ENCODE results near the gene RGL1. TPM values are rescaled to one million over a fixed set of nuclear protein-coding genes. Genes with fewer than 3 reads are reported as not detected.

The RGL1 gene
- total and polyA plus RNA-seq, 2 donors (not counting 3 experiments of a cell fraction or from before 2014, with no cell fraction given), result 19.8 to 35.3 TPM

DNA sequence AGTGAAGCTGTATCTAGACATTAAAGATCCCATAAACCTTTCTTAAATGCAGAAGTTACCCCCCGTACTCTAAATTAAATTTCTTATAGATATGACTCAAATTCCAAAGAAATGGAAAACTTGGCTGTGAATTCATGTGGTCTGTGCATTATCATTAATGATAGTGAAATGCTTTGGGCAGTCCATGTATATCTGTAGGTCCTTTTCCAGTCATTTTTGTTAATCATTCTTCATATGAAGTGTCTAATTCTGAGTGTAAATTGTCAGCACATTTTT lies 89.3 kb downstream of the RGL1 start:
- Histone ChIP-seq H2AFZ (ENCODE audit: low read depth, low read length) (no peak overlapping the region), H3K9me3 (replicated peaks; ENCODE audit: control insufficient read depth, insufficient read depth, low read length) (no peaks in the 10 kb centered on the region), H3K27ac (ENCODE audit: insufficient read depth, low read depth, low read length) (no peak overlapping the region), H3K4me3 (replicated peaks in 1 of 3; ENCODE audit: insufficient read depth in 1 of 3, low read depth in 1 of 3, low read length in 3 of 3) (no peak overlapping the region), H3K4me1 (ENCODE audit: control insufficient read depth, extremely low read depth, insufficient read depth, low read length) (peaks cover 5% of the 10 kb centered on the region), H3K27me3 (ENCODE audit: control insufficient read depth in 2 of 2, insufficient read depth in 2 of 2, low read length in 2 of 2) (no peaks in the 10 kb centered on the region), H3K36me3 (ENCODE audit: control insufficient read depth in 2 of 2, extremely low read depth in 1 of 2, insufficient read depth in 2 of 2, low read length in 2 of 2) (peaks cover 11 to 14% of the 10 kb centered on the region in 2 experiments), H3K79me2 (ENCODE audit: control insufficient read depth, insufficient read depth, low read length) (no peaks in the 10 kb centered on the region), H3K9me1 (replicated peaks; ENCODE audit: control insufficient read depth, extremely low read depth, insufficient read depth, low read length) (no peaks in the 10 kb centered on the region), H3K9ac (replicated peaks; ENCODE audit: extremely low read depth, insufficient read depth, low read length) (no peak overlapping the region), H4K20me1 (replicated peaks; ENCODE audit: control insufficient read depth, extremely low read depth, insufficient read depth, low read length) (no peaks in the 10 kb centered on the region), H3K4me2 (ENCODE audit: insufficient read depth, low read length) (no peak overlapping the region)
- no TSS peak for BruUV-seq (replicated peaks)
- TF ChIP-seq, protein P1, sequence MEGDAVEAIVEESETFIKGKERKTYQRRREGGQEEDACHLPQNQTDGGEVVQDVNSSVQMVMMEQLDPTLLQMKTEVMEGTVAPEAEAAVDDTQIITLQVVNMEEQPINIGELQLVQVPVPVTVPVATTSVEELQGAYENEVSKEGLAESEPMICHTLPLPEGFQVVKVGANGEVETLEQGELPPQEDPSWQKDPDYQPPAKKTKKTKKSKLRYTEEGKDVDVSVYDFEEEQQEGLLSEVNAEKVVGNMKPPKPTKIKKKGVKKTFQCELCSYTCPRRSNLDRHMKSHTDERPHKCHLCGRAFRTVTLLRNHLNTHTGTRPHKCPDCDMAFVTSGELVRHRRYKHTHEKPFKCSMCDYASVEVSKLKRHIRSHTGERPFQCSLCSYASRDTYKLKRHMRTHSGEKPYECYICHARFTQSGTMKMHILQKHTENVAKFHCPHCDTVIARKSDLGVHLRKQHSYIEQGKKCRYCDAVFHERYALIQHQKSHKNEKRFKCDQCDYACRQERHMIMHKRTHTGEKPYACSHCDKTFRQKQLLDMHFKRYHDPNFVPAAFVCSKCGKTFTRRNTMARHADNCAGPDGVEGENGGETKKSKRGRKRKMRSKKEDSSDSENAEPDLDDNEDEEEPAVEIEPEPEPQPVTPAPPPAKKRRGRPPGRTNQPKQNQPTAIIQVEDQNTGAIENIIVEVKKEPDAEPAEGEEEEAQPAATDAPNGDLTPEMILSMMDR (IDR thresholded peaks at IDR 0.05; ENCODE audit: extremely low read depth in 1 of 2, insufficient read depth in 1 of 2, low read depth in 1 of 2, low read length in 2 of 2), result no peak
- TF ChIP-seq, protein P2, sequence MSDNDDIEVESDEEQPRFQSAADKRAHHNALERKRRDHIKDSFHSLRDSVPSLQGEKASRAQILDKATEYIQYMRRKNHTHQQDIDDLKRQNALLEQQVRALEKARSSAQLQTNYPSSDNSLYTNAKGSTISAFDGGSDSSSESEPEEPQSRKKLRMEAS (IDR thresholded peaks at IDR 0.05; ENCODE audit: insufficient read depth, insufficient read length), result no peak
- TF ChIP-seq MYC (IDR thresholded peaks at IDR 0.05; ENCODE audit: low read depth, low read length) (no peak), FOS (IDR thresholded peaks at IDR 0.05; ENCODE audit: borderline replicate concordance, insufficient read depth, low read length) (no peak)
- dilution Hi-C loops (cut with MboI; ENCODE audit: extremely low pct_ligation_motif_present, low sequenced_read_pairs) (no loop called here), intact Hi-C loops (cut with micrococcal nuclease) (no loop called here)
- DNase-seq (ENCODE audit: low read depth, low spot score) (no peak), FAIRE-seq (no peak)
- ChIA-PET POLR2A (no interaction called here), CTCF (no interaction called here)

DNA sequence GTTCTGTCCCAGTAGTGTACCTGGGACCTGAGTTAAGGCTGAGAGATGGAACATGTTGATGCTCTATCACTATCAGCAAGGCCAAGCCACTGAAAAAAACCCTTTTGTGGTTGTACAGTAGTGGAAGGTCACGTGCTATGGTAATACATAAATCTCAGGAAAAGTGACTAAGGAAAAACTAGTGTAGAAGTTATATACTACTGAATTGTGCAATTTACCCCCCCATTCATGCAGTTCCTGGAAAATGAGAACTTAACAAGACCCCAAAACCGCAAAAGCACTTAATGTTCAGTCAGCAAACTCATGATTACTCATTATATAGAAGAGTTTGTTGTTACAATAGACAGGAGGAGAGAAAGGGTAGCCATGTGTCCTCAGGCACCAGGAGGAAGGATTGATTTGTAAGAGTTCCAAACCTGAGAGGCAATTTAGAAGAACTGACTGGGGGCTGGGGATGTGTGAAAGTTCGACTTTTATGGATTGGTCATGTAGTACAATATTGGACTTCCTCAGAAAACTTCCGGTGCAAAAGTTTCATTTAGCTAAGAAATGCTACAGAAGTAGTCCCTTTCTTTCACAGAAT lies 91.6 kb downstream of the RGL1 start:
- H2AFZ ChIP-seq (ENCODE audit: low read depth, low read length), result no peak overlapping the region
- DNase-seq (ENCODE audit: low read depth, low spot score), result no peak
- intact Hi-C loops (cut with micrococcal nuclease), result no loop called here

More for the DNA sequence above, 91.6 kb downstream of the RGL1 start:
- Histone ChIP-seq H3K4me2 (ENCODE audit: insufficient read depth, low read length) (no peak overlapping the region), H3K36me3 (ENCODE audit: control insufficient read depth in 2 of 2, extremely low read depth in 1 of 2, insufficient read depth in 2 of 2, low read length in 2 of 2) (peaks cover 13 to 16% of the 10 kb centered on the region in 2 experiments), H4K20me1 (replicated peaks; ENCODE audit: control insufficient read depth, extremely low read depth, insufficient read depth, low read length) (no peaks in the 10 kb centered on the region), H3K4me1 (ENCODE audit: control insufficient read depth, extremely low read depth, insufficient read depth, low read length) (peaks cover under 1% of the 10 kb centered on the region), H3K79me2 (ENCODE audit: control insufficient read depth, insufficient read depth, low read length) (no peaks in the 10 kb centered on the region), H3K9ac (replicated peaks; ENCODE audit: extremely low read depth, insufficient read depth, low read length) (no peak overlapping the region), H3K9me3 (replicated peaks; ENCODE audit: control insufficient read depth, insufficient read depth, low read length) (no peaks in the 10 kb centered on the region), H3K4me3 (replicated peaks in 1 of 3; ENCODE audit: insufficient read depth in 1 of 3, low read depth in 1 of 3, low read length in 3 of 3) (no peak overlapping the region), H3K9me1 (replicated peaks; ENCODE audit: control insufficient read depth, extremely low read depth, insufficient read depth, low read length) (no peaks in the 10 kb centered on the region), H3K27me3 (ENCODE audit: control insufficient read depth in 2 of 2, insufficient read depth in 2 of 2, low read length in 2 of 2) (no peaks in the 10 kb centered on the region), H3K27ac (ENCODE audit: insufficient read depth, low read depth, low read length) (no peak overlapping the region)
- dilution Hi-C loops (cut with MboI; ENCODE audit: extremely low pct_ligation_motif_present, low sequenced_read_pairs), result no loop called here
- TF ChIP-seq POLR2AphosphoS5 (IDR thresholded peaks at IDR 0.05; ENCODE audit: insufficient read depth, low read depth, low read length), result no peak
- TF ChIP-seq POLR2A (IDR thresholded peaks at IDR 0.05; ENCODE audit: low read depth, low read length), result no peak
- no peak for TF ChIP-seq FOS (IDR thresholded peaks at IDR 0.05; ENCODE audit: borderline replicate concordance, insufficient read depth, low read length)
- ChIA-PET CTCF (interaction anchor here (1.4 kb wide), 1 partner anchor 15 kb away, joined by 3 read pairs; no protein-coding TSS in a partner anchor), POLR2A (no interaction called here)
- BruUV-seq (replicated peaks), result no TSS peak
- FAIRE-seq, result no peak

Measured in endothelial cell of umbilical vein (primary cell).